GM10847 (cell line): ENCODE data around the gene RAB26.

ENCODE experiments used
- POLR2A ChIP-seq: IDR thresholded peaks from 2 replicates; pipeline ENCODE4 v1.6.1; 2011; ENCODE audit not compliant: insufficient read length; ENCODE audit errors: extremely low read depth

Gene RAB26

DNA sequence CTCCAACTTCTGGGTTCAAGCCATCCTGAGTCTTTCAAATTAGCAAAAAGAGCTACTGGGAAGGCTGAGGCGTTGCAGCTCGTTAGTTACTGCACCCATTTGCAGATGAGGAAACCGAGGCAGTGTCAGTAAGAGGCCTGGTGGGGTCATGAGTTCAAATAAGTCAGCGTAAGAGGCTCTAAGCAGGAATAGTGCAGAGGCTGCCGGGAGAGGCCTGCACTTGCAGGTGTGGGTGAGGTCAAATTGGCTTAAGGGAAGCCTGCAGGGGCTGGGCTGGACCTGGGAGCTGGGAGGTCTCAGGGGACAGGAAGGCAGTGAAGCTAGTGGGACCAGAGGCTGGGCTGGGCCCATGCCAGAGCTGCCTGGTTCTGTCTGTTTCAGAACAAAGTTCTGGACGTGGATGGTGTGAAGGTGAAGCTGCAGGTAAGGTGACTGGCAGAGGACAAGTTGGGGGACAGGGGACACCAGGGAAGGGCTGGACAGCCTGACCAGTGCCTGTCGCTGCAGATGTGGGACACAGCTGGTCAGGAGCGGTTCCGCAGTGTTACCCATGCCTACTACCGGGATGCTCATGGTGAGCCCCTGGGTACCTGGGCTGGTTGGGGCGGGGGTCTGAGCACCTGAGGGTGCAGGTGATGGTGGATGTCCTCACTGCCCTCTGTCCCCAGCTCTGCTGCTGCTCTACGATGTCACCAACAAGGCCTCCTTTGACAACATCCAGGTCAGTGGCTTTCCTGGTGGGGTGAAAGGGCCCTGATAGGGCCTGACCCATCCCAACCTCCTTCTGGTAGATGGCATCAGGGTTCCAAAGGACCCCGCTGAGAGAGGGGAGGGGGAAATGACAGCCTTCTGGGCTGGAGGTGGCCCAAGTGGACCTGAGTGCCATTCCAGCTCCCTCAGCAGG, 3.0 kb downstream of the RAB26 start:
- TF ChIP-seq POLR2A: no peak

DNA sequence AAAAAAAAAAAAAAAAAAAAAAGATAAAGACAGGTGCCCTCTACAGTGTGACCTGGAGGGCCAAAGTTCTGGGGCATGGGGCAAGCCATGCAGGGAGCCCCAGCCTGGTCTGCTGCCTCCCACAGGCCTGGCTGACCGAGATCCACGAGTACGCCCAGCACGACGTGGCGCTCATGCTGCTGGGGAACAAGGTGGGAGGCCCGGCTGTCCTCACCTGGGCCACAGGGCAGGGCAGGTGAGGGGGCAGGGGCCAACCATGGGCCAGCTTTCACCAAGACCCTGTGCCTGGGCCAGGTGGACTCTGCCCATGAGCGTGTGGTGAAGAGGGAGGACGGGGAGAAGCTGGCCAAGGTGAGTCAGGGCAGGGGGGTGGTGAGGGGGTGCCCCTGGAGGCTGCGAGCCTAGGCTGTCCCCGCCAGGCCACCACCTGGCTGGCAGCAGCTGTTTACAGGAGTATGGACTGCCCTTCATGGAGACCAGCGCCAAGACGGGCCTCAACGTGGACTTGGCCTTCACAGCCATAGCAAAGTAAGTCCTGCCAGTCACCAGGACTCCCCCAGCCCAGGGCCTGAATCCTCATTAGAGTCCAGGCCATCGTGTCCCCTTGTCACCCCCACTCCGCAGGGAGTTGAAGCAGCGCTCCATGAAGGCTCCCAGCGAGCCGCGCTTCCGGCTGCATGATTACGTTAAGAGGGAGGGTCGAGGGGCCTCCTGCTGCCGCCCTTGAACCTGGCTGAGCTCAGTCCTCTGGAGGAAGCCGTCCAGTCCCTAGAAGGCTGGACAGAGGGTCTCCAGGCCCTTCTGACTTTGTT, 4.5 kb downstream of the RAB26 start:
- TF ChIP-seq POLR2A: peak; percentile 31

DNA sequence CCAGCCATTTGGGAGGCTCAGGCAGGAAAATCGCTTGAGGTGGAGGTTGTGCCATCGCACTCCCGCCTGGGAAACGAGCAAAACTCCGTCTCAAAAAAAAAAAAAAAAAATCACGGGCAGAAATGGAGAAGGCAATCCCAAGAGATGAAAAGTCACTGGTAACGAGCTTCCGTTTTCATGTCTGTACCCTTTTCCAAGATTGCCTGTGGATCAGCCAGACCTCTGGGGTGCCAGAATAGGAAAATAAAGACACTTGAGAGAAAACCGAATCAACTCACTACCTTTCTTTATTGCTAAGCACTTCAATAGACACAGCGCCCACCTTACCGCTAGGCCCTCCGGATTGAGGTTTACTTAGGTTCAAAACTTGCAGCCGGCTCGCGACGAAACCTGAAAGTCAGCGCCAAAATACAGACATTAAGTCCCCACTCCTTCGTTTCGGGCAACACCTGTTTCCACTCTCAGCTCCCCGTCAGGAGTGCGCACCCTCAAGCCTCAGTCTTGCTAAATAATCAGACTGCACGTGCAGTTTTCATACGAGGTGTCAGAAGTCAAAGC, 6.2 kb downstream of the RAB26 start:
- TF ChIP-seq POLR2A: no peak

DNA sequence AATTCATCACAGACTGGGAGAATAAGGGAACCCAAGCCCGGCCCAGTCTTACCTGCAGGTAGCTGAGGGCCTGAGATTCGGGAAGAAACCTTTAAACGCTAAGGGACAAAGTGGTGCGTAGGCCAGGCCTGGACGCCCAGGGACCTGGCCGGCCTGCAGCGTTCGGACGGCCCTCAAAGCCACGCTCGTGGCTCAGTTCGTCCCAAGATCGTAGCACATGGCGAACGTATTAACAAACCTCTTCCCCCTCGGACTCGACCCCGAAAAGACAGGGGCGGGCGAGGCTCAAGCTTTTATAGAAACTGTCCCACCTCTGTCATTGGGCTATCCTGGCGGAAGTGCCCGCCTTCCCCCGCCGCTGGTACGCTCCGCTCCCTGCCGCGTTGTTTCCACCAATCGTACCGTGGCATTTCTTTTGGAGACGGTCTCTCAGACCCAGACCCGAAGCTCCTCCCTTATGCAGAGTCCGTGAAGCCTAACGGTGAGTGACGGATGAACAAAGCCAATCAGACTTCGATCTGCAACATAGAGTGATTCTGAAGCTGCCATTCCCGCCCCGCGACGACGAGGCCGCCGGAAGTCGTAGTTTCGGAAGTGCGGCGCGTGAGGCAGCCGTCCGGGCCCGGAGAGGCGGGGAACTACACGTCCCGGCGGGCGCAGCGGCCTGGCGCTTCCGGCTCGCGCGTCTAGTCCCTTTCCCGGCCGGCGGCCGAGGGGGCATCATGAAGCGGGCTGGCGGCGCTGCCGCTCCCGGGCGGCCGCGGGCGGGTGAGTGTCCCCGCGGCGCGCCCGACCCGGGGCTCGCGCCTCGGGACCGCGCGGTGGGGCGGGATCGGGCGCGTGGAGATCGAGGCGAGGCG, 6.9 kb downstream of the RAB26 start, which contains the start of gene TRAF7:
Gene TRAF7 (plus strand): TSS at position 692 of the 860 bp plus-strand sequence. CDS start 8,139 bp downstream, outside the sequence.
- peak; percentile 100 for TF ChIP-seq POLR2A

DNA sequence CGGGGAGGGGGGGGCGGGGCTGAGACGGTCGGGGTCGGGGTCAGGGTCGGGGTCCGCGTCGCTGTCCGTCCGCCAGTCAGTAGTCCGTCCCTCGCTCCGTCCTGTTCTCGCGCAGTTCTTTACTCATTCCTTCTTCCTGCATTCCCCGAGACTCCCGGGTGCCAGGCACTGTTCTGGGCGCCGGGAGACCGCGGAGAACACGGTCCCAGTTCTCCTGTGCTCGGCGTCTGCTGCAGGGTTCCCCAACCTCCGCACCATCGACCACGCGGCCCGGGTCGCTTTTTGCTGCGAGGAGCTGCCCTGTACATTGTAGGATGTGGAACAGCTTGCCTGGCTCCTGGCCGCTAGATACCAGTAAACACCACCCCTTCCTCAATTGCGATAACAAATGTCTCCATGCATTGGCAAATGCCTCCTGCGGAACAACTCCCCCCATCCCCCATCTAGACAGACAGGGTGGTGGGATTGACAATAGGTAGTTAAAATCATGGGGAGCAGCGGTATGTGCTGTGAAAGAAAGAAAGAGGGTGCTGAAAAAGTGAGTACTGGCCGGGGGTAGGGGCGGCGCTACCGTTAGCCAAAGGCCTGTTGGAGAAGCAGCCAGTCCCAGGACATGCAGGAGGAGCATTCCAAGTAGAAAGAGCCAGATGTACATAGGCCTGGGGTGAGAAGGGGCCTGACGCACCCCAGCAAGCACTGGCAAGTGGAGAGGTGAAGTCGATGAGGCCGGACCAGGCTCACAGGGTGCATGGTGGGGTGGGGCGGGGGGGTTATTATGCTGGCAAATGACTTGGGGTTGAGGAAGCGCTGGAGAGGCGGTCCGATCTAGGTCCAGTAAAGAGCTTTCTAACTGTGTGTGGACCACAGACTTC, 7.8 kb downstream of the RAB26 start:
- TF ChIP-seq POLR2A: no peak

DNA sequence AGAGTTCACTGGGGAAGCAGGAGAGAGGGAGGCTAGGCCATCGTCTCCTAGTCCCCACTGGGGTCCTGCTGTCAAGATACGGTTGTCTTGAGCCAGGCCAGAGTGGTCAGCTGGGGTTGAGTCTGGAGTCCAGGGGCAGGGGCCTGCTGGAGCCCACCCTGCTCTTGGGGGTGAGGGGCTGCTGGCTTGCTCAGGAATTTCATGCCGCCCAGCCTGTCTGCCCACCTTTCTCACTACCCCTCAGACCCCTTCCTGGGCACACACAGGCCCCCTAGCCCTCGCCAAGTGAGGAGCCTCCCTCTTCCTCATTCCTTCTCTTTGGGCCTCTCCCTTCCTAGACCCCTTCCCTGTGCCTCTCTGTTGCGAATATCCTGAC, 8.4 kb downstream of the RAB26 start:
- TF ChIP-seq POLR2A: no peak

DNA sequence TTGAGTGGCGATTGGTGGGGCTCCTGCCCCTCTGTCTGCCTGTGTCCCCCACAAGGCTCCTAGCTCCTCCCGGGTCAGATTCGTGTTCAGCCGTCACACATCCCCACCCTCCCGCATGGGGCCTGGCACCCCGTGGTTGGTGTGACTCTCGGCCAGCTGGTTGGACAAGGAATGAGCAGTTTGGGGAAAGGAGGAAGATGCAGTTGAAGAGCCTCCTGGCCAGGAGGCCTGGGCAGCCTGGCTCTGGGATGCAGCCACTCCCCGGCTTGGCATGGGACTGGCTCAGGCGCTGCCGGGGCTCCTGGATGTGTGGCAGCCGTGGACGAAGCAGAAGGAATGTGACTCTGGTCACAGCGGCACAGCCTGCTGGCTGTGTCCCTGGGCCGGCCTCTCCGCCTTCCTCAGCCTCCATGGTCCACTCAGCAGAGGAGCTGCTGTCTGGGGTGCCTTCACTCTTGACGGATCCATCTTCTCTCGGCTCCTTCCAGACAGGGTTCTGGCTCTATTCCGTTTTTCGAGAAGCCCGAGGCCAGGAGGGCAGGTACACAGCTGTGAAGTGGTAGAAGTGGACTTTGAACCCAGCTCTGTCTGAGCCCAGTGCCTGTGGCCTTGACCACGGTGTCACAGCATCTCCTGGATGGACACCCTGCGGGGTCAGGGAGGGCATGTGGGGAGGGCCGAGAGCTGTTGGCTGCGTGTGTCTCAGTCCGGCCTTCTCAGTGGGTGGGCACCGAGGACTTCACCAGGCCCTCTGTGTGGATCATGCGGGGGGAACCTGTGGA, 9.2 kb downstream of the RAB26 start:
- no peak for TF ChIP-seq POLR2A

DNA sequence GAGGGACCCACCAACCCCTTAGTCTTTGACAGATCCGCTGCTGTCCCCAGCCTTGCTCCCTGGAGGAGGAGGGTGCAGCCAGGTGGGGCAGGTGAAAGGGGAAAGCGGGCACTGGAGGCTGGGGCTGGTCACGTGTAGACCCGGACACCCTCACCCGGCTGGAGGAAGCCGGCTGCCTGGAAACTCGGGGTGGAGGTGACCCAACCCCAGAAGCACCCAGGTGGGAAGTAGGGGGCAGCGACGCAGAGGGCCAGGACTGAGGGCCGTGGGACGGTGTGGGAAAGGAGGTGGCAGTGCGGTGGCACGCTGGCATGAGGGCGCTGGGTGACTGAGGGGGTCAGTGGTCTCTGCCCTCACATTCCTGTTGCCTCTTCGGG, 9.8 kb downstream of the RAB26 start:
- no peak for TF ChIP-seq POLR2A

DNA sequence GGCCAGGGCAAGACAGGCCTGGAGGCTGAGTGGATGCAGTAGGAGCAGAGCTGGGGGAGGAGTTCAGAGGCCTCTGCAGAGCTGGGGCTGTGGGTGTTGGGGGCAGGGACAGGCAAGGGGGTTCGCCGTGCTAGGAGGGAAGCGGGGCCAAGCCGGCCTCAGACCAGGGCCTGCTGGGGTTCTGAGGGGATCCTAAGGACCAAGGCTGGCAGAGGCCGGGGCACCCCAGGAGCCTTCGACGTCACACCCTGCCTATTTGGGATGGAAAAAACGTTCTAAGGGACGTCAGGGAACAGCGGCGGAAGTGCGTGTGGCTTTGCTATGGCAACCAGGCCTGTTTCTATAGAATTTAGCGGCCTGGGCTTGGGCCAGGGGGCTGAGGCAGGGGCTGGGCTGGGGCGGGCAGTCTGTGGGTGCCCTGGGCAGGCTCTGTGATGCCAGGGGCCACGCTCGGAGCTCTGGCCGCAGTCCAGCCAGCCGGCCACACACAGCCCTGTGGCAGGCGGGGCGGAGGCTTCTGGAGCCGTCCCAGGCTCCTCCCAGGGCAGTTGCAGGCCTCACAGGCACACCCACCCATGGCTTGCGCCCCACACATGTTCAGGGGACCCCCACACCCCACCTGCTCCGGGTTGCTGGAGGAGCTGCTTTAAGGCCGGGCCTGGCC, 10.9 kb downstream of the RAB26 start:
- no peak for TF ChIP-seq POLR2A

DNA sequence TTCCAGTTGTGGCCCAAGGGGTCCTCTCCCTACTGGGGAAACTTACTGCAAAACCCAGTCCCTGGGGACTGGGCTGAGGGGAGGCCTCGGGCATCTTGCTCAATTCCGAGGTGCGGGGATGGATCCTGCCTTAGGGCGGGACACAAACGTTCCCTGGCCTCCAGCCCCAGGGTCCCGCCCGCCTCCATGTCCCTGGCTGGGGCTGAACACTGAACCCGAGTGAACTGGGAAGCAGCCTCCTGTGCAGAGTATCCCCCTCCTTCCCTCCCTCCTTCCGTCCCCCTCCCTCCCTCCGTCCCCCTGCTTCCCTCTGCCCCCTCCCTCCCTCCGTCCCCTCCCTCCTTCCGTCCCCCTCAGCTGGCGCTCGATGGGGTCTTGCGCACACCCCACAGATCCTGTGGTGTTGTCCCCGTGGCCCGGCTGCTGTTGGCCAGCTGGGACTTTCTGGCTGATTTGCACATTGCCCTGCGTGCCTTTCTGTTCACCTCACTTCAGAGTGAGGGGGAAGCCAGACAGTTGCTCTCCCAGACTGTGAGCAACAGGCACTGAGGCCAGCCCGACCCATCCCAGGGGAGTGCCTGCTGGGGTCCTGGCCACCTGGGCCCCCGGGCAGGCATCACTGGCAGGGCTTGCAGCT, 12.6 kb downstream of the RAB26 start:
- TF ChIP-seq POLR2A: no peak

DNA sequence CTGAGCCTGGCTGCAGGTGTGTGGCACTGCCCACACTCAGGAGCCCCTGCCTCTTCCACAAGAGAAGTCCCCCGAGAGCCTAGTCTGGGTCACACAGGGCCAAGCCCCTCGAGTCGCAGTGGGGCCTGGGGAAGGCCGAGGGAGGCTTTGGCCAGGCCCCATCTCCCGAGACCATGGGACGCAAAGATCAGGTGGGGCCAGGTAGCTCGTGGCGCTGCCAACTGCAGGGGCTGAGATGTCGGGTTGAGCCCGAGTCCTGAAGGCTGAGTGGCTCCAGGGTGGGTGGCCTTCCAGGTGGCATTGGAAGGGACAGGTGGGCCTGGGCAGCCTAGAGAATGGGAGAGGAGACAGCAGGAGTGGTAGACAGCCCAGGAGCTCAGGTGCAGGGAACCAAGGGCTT, 13.5 kb downstream of the RAB26 start:
- no peak for TF ChIP-seq POLR2A

DNA sequence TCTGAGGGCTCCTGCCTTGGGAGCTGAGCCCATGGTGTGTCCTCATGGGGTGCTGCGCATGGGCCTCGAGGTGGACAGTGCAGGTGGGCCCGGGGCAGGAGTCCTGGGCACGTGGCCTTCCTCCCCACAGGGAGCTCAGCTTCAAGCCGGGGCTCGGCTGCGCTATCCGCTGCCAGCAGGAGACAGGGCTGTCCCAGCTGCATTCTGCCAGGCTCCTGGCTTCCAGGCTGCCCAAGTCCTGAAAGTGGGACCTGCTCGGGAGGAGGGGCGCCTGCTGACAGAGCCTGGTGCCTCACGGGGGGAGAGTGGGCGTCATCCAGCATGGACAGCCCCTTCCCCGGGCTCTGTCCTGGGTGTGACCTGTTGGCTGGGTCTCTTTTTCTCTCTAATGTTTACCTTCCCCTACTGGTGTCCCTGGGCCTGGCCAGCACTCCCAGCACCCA, 14.3 kb downstream of the RAB26 start:
- TF ChIP-seq POLR2A: no peak

DNA sequence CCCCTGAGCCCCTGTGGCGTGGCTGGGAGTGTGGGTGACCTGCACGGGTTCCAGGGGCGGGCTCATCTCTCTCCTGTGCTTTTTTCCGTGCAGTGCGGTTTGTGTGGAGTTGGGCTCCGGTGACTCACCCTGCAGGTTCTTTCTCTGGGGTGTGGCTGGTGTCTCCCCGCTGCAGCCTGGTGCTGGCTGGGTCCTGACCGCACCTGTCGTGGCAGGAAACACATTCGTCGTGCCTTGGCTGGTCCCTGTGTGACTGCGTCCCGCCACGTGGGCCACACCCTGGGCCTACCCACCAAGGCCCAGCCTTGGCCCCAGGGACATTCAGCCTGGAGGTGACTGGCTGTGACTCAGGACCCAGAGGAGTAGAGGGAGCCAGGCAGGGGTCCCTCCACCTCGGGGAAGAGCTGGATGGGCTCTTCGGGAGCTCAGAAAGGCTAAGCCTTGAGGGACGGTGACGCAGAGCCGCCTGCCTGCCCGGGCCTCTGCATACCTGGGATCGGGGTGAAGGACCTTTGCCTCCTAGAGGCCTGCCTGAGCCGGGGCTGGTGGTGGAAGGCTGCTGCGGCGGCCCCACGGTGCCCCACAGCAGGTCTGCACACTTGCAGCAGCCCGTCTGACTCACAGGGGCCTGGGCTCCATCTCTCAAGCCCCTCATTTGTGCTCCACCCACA, 14.9 kb downstream of the RAB26 start:
- no peak for TF ChIP-seq POLR2A
